ENCODE measurements around the gene MEGF11.

The MEGF11 gene

DNA sequence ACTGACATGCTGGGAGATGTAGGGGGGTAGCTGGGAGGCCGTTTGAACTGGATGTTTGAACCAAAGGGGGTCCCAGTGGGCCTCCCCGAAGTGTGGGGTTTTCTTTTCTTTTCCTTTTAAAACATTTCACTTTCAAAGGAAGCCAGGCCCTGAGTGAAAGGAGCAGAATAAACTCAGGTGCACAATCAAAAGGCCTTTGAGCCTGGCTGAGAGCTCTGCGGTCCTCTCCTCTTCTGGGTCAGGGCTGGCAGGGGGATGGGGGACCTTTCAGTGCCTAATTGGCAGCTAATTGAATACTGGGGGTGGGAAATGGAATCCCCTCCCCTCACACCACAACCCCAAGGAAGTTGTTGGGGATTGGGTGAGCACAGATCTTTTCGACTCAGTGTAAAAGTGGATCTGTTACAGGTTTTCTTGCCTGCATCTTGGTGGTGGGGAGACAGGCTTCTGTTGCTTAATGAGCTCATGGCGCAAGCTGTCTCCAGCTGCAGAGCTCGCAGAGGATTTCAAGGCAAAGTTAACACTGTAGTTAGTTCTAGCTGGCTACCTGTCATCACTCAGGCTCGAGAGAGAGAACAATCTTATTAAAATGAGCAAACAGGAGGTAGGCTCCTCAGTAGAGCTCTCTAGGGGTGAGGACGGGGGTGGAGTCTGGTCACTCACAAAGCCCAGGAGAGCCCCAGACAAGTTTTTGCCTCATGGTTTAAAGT, 251.7 kb downstream of the MEGF11 start:
- Histone ChIP-seq H3K4me1 (peaks cover 6% of the 10 kb centered on the region), H3K27ac (no peak overlapping the region), H2AFZ (no peak overlapping the region), H3K4me2 (ENCODE audit: low read length) (no peak overlapping the region), H3K36me3 (ENCODE audit: control insufficient read depth, insufficient read depth, low read length) (no peaks in the 10 kb centered on the region), H3K27me3 (ENCODE audit: control insufficient read depth, insufficient read depth, low read length) (no peaks in the 10 kb centered on the region), H3K4me3 (ENCODE audit: low read depth, low read length) (no peak overlapping the region), H3K9me3 (ENCODE audit: control insufficient read depth, low read length) (no peaks in the 10 kb centered on the region), H3K79me2 (no peaks in the 10 kb centered on the region), H3K9ac (no peak overlapping the region)
- TF ChIP-seq, protein P1, sequence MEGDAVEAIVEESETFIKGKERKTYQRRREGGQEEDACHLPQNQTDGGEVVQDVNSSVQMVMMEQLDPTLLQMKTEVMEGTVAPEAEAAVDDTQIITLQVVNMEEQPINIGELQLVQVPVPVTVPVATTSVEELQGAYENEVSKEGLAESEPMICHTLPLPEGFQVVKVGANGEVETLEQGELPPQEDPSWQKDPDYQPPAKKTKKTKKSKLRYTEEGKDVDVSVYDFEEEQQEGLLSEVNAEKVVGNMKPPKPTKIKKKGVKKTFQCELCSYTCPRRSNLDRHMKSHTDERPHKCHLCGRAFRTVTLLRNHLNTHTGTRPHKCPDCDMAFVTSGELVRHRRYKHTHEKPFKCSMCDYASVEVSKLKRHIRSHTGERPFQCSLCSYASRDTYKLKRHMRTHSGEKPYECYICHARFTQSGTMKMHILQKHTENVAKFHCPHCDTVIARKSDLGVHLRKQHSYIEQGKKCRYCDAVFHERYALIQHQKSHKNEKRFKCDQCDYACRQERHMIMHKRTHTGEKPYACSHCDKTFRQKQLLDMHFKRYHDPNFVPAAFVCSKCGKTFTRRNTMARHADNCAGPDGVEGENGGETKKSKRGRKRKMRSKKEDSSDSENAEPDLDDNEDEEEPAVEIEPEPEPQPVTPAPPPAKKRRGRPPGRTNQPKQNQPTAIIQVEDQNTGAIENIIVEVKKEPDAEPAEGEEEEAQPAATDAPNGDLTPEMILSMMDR (IDR thresholded peaks at IDR 0.05) = no peak

DNA sequence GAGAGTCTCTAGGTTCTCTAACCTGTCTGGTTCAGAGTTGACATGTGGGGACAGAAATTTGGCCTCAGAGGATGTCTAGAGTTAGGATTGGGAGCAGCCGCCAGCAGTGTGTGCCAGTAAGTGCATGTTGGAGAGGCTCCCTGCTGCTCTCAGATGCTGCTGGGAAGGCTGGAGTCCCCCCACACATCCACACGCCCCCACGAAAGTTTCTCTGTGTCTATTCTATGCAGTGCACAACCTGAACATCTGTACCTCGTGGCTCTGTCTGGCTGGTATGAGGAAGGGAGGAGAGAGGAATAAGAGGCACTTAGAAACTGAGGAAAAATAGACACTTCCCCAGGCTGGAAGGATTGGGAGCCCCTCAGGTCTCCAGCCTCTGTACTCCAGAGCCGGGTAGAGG, 252.5 kb downstream of the MEGF11 start:
- no peak overlapping the region for H3K4me3 ChIP-seq (ENCODE audit: low read depth, low read length)
- TF ChIP-seq, protein P1 (IDR thresholded peaks at IDR 0.05) = no peak
- H3K27ac ChIP-seq = no peak overlapping the region
- H3K36me3 ChIP-seq (ENCODE audit: control insufficient read depth, insufficient read depth, low read length) = no peaks in the 10 kb centered on the region
- H3K9ac ChIP-seq = no peak overlapping the region
- H3K79me2 ChIP-seq = no peaks in the 10 kb centered on the region
- H2AFZ ChIP-seq = no peak overlapping the region
- H3K4me1 ChIP-seq = peaks cover 6% of the 10 kb centered on the region
- H3K4me2 ChIP-seq (ENCODE audit: low read length) = no peak overlapping the region
- no peaks in the 10 kb centered on the region for H3K27me3 ChIP-seq (ENCODE audit: control insufficient read depth, insufficient read depth, low read length)
- no peaks in the 10 kb centered on the region for H3K9me3 ChIP-seq (ENCODE audit: control insufficient read depth, low read length)

DNA sequence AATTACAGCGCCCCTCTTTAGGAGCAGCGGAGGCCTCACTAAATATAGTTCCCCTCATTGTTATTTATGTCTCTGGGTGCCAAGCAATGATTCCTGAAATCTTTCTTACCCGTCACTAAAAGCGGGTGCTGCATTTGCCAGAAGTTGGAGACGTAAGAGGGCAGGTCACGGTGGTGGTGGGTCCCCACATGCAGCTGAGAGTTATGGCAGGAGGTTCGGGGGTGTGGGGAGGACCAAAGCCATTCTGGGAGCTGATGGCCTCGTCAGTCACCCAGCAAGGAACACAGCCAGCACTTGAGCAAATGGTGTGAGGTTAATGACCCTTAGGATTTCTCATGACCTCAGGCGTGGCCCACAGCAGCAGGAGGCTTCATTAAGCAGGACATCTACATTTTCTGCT, 255.1 kb downstream of the MEGF11 start:
- H3K9me3 ChIP-seq (ENCODE audit: control insufficient read depth, low read length) = no peaks in the 10 kb centered on the region
- peak overlapping the region; percentile 19 for H2AFZ ChIP-seq
- H3K4me2 ChIP-seq (ENCODE audit: low read length) = no peak overlapping the region
- no peaks in the 10 kb centered on the region for H3K27me3 ChIP-seq (ENCODE audit: control insufficient read depth, insufficient read depth, low read length)
- H3K36me3 ChIP-seq (ENCODE audit: control insufficient read depth, insufficient read depth, low read length) = no peaks in the 10 kb centered on the region
- H3K9ac ChIP-seq = no peak overlapping the region
- H3K4me1 ChIP-seq = peaks cover 6% of the 10 kb centered on the region
- TF ChIP-seq, protein P1 (IDR thresholded peaks at IDR 0.05) = no peak
- H3K27ac ChIP-seq = no peak overlapping the region
- H3K4me3 ChIP-seq (ENCODE audit: low read depth, low read length) = no peak overlapping the region
- no peaks in the 10 kb centered on the region for H3K79me2 ChIP-seq

DNA sequence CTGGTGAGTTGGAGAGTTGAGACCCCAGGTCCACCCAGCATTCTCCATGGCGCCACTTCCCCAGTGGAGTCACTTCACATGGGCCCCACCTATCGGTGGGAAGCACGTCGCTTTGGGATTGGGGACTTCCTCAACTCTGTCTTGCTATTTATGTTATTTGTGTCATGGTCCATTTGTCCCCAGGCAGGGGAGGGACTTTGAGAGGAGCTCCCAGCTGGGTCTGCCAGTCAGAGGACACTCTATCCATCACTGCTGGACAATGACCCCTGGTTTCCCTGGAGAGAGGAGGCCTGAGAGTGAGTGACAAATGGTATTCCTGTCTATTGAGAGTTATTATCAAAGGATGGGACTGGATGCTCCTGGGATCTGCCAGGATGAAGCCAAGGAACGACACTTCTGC, 256.6 kb downstream of the MEGF11 start:
- H3K36me3 ChIP-seq (ENCODE audit: control insufficient read depth, insufficient read depth, low read length) = no peaks in the 10 kb centered on the region
- H3K27ac ChIP-seq = no peak overlapping the region
- H3K9me3 ChIP-seq (ENCODE audit: control insufficient read depth, low read length) = no peaks in the 10 kb centered on the region
- H3K9ac ChIP-seq = no peak overlapping the region
- no peaks in the 10 kb centered on the region for H3K79me2 ChIP-seq
- no peak overlapping the region for H3K4me2 ChIP-seq (ENCODE audit: low read length)
- H3K4me3 ChIP-seq (ENCODE audit: low read depth, low read length) = no peak overlapping the region
- H3K4me1 ChIP-seq = peaks cover 6% of the 10 kb centered on the region
- no peak overlapping the region for H2AFZ ChIP-seq
- TF ChIP-seq, protein P1 (IDR thresholded peaks at IDR 0.05) = no peak
- no peaks in the 10 kb centered on the region for H3K27me3 ChIP-seq (ENCODE audit: control insufficient read depth, insufficient read depth, low read length)

DNA sequence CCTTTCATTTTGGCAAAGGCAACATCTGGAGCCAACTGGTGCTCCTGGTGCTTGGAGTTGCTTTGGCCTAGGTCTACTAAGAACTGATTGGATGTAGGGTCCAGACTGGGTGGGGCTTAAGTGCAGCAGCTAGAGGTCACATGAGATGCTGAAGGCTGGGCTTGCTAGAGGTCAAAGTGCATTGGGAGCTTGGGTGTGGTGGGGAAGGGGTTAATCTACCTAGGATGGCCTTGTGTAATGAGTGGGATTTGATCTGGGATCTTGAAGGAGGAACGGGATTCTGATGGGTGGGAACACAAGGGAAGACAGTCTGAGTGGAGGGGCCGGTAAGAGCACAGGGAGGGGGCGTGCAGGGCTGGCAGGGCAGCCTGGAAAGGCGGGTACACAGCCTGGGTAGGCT, 258.7 kb downstream of the MEGF11 start:
- no peaks in the 10 kb centered on the region for H3K79me2 ChIP-seq
- TF ChIP-seq, protein P1 (IDR thresholded peaks at IDR 0.05) = no peak
- H3K4me3 ChIP-seq (ENCODE audit: low read depth, low read length) = no peak overlapping the region
- no peak overlapping the region for H3K27ac ChIP-seq
- no peaks in the 10 kb centered on the region for H3K36me3 ChIP-seq (ENCODE audit: control insufficient read depth, insufficient read depth, low read length)
- peaks cover 6% of the 10 kb centered on the region for H3K4me1 ChIP-seq
- H3K9me3 ChIP-seq (ENCODE audit: control insufficient read depth, low read length) = no peaks in the 10 kb centered on the region
- H3K4me2 ChIP-seq (ENCODE audit: low read length) = no peak overlapping the region
- H2AFZ ChIP-seq = no peak overlapping the region
- H3K9ac ChIP-seq = no peak overlapping the region
- H3K27me3 ChIP-seq (ENCODE audit: control insufficient read depth, insufficient read depth, low read length) = no peaks in the 10 kb centered on the region

All from parathyroid adenoma (tissue), 2 donors.